Stimulated activated CD8-positive, alpha-beta memory T cell treated with anti-CD3 and anti-CD28 coated beads, Interleukin-15, amount 100 ng/mL, for 4 hours (primary cell): Measurements from ENCODE around the gene GDF15.
A peak's percentile ranks its signal among the peaks of the same experiment; 100 is the strongest.
"Not testable (repeated sequence)": the region's sequence is repeated elsewhere in the genome, so short reads cannot be mapped to it uniquely, and the experiment has no call there.

Source experiments
- DNase-seq, 2 donors: peaks; one replicate each; pipeline ENCODE4 v3.0.0-alpha.2; 2020; ENCODE audit warnings: low read depth in 2 of 2

The GDF15 gene

DNA sequence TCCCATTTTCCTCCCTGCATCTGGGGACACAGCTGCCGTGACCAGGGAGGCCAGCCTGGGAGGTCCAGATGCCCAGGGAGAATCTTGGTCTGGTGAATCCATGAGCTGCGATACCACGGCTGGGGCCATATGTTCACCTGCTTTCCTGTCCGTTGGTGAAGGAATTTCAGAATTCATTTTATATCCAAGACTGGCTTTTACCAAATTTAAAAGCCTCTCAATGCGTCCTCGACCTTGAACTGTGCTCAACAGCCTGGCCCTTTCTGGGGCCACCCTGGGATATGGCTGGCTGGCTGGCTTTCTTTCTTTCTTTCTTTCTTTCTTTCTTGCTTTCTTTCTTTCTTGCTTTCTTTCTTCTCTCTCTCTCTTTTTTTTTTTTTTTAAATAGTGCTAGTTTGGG lies 22.2 kb upstream of the GDF15 start:
- no peak for DNase-seq

DNA sequence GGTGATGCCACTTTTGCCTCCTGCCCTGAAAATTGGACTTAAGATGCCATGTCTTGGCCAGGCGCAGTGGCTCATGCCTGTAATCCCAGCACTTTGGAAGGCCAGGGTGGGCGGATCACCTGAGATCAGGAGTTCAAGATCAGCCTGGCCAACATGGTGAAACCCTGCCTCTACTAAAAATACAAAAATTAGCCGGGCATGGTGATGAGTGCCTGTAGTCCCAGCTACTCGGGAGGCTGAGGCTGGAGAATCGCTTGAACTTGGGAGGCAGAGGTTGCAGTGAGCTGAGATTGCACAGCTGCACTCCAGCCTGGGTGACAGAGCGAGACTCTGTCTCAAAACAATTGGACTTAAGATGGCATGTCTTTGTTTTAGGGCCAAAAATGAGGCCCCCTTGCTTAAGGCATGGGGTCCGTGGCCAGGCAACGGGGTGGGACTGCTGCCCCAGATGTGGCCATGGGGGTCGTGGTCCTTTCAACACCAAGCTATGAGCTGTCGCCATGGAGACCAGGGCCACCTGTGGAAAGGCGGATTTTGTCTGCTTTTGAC lies 21.6 kb upstream of the GDF15 start:
- not testable (repeated sequence) for DNase-seq

DNA sequence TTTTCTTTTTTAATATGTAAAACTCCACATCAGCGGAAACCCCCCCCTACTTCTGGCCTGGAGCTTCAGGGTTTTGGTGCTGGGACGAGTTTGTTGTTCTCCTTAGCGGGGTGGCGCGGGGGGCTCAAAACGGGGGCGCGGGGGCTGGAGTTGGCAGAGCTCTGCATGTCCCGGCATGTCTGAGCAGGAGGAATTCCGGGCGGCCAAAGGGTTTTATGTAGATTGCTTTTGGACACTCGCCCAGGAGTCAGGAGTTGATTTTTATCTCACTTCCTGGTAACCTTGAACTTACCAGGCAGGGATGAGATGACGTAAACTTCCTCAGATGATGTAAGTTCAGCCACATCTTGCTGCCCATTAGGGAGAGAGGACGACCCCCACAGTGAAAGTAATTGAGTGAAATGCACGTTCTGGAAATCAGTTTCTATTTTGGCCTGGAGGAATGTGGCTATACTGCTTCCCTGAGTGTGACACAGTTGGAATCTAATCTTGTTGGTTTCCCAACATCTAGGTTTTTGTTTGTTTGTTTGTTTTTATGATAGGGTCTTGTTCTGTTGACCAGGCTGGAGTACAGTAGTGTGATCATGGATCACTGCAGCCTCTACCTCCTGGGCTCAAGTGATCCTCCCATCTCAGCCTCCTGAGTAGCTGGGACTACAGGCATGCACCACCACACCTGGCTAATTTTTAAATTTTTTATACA lies 21.0 kb upstream of the GDF15 start:
- no peak for DNase-seq

DNA sequence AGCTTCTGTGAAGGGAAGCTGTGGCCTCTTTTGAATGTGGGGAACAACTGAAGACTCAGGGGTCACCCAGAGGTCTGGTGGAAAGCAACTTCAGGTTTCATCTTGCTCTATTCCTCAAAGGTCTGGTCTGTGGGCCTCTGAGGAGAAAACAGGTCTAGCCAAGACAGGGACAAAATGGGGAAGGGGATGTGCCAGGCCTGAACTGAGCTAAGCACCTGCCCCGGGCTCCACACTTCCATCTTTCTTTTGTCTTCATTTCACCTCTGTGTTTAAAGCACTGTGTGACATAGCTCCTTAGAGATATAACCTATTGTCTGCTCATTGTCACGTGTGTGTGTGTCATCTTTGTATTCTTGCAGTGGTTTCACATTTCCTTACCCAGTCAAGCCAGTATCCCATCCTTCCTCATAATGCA lies 19.9 kb upstream of the GDF15 start:
- no peak for DNase-seq

DNA sequence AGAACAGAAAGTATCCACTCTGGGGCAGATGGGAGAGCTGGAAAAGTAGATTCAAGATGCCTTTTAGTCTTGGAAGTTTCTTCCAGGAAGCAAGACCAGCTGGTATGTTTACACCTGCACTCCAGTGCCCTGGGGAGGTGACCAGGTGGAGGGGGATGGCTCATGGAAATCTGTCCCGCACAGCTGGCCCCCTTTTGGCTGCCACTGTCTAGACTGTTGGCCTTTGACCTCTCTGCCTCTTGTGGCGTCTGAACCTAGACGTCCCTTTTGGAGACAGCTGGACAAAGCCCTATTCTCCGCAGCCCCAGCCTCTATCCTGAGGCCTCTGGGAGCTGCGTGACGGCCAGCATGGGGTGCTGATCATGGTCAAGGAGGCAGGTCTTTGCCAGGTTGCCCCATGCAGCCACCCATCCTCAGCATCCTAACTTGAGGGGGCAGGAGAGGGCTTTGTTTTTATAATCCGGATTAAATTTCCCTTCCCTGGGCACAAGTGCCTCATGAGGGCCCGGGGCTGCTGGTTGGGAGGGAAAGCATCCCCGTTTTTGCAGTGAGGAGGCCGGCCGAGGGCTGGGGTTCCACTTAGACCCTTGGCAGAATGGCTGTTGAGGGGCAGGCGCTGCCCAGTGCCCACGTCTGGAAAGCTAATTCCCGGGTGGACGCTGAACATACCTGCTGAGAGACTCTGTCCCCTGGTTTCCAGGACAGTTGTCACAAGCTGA lies 17.3 kb upstream of the GDF15 start:
- DNase-seq: no peak

DNA sequence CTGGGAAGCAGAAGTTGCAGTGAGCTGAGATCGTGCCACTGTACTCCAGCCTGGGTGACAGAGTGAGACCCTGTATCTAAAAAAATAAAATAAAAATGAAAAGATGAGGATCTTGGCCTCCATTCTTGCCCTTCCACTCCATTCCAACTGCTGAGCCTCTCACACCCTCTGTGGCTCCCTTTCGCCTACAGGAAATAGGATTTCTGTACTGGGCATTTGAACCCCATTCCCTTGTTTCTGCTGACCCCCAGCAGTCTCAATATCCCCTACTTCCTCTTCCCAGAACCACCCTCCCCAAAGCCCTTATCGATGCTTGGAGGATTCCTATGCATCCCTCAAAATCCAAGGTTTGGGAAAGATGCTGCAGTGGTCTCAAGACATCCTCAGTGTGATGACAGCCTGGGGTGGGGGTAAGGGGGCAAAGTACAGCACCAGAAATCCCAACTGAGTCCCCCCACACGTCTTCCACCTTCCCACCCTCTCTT lies 12.5 kb upstream of the GDF15 start:
- no peak for DNase-seq

DNA sequence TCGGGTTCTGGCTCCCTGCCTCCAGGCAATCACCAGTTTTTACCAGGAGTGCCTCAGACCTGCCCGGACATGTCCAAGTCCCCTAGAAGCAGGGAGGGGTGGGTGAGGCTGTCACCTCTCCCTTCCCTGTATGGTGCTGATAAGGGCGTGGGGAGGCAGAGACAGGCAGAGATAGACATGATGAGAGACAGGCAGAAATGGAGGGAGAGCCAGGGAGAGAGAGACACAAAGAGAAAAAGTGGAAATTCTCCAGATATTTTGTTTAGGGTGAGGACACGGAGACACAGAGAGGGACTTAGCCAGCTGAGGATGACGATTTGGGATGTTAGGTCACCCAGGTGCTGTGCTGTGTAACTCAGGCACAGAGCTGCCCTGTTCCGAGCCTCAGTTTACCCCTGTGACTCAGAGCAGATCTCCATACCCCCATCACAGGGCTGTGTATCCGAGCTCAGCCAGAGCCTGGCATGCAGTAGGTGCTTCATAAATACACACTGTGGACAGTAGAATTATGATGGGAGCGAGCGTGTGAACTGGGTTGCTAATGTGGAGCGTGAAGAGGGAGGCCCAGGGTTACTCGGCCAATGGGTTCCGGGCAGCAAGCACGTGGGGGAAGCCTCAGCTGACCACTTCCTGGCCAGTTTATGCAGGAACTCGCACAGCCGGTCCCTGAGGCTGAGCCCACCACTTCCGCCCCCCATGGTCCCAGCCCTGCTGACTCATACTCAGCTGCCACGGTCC lies 11.9 kb upstream of the GDF15 start:
- peak; percentile 24 to 50 for DNase-seq

DNA sequence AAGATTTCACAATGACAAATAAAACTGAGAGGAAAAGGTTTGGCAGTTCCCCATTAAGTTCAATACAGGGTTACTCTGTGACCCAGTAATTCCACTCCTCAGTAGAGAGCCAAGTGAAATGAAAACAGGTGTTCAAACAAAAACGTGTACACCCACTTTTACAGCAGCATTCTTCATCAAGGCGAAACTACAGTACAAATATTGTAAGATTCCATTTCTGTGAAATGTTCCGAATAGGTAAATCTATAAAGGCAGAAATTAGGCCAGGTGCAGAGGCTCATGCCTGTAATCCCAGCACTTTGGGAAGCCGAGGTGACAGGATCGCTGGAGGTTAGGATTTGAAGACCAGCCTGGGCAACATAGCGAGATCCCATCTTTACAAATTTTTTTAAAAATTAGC lies 8.9 kb upstream of the GDF15 start:
- DNase-seq: no peak

DNA sequence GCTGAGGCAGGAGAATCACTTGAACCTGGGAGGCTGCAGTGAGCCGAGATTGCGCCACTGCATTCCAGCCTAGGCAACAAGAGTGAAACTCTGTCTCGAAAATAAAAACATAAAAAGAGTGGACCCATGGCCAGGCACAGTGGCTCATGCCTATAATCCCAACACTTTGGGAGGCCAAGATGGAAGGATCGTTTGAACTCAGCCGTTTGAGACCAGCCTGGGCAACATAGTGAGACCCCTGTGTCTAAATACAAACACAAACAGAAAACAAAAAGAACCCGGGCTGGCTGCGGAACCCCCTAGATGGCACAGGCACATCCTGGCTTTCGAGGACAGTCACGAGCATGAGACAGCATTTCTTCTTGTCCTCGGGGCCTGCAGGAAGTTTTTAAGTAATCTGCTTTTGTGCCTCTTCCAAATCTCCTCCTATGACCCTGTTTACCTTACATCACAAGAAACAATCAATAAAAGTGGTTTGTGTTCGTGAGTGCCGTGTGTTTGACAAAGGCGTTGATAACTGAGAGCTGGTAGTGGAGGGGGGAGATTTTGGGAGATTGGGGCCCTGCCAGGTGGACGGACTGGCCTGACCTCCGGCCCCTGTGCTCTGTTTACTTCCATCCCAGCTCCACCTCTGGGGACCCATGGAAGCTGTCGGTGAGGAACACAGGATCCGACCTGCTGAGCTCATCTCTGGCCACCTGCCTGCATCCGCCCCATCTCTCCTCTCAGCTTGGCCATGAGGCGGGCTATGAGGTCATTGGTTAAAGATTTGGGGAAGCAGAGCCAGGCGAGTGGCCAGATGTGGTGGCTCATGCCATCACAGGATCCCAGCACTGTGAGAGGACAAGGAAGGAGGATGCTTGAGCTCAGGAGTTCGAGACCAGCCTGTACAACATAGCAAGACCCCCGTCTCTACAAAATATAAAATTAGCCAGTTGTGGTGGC lies 5.9 kb upstream of the GDF15 start:
- no peak for DNase-seq

DNA sequence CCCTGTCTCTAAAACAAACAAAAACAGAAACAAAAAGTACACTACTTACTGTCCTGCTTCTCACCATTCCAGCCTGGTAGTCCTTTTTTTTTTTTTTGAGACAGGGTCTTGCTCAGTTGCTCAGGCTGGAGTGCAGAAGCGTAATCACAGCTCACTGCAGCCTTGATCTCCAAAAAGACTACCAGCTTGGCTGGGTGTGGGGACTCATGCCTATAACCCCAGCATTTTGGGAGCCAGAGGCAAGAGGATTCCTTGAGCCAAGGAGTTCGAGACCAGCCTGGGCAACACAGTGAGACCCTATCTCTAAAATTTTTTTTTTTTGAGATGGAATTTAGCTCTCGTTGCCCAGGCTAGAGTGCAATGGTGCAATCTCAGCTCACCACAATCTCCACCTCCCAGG lies 5.1 kb upstream of the GDF15 start:
- DNase-seq: no peak

DNA sequence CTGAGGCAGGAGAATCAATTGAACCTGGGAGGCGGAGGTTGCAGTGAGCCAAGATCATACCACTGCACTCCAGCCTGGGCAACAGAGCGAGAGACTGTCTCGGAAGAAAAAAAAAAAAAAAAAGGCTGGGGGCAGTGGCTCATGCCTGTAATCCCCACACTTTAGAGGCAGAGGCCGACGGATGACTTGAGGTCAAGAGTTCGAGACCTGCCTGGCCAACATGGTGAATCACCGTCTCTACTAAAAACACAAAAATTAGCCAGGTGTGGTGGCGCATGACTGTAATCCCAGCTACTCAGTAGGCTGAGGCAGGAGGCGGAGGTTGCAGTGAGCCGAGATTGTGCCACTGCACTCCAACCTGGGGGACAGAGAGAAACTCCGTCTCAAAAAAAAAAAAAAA lies 2.3 kb upstream of the GDF15 start:
- not testable (repeated sequence) for DNase-seq

DNA sequence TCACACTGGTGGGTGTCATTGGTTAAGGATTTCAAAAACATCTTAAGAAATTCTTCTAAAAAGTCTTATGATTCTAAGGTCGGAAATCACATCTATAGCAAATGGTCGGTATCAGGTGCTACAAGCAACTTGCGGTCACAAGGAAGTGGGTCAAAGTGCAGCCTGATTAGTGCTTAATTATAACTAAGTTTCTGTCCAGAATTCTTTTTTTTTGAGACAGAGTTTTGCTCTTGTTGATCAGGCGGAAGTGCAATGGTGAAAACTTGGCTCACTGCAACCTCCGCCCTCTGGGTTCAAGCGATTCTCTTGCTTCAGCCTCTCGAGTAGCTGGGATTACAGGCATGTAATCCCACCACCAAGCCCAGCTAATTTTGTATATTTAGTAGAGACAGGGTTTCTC lies 1.2 kb upstream of the GDF15 start:
- no peak for DNase-seq

DNA sequence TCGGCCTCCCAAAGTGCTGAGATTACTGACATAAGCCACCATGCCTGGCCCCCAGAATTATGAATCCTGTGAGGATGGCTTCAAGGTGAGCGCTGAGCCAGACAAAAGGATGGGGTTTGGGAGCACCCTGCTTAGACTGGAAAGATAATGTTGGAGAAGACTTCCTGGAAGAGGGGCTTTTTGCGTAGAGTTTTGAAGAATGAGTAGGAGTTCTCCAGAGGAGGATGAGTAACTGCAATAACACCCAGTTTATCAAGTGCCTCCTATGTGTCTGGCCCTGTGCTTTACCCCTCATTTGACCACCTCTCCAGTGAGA lies 641 bp upstream of the GDF15 start:
- no peak for DNase-seq

DNA sequence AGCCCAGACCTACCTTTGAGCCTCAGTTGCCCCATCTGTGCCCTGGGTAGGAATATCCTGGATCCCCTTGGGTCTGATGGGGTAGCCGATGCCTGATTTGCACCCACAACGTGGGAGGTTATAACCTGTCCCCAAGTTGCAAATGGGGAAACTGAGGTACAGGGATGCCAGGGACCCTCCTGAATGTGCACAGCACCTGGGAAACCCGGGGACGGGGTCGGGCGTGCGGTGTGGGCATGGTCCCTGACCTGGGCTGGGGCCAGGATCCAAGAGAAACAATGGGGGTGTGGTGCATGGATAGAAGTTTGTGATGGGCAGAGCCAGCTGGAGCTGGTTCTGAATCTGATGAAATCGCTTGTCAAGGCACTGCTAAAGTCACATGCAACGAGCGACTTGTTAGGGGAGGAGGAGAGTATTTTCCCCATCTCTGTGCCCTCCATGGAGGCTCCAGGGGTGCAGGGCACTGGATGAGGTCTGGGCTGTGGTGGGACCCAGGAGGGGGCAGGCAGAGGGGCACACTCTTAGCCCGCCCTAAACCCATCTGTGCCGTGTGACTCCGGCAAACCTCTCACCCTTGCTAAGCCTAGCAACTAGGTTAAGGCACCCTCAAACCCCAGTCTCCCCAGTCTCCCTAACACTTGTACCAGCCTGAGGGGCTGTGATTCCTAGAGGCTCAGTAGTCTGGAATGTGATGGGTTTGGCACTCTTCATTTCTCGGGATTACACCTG lies 749 bp downstream of the GDF15 start:
- DNase-seq: no peak

DNA sequence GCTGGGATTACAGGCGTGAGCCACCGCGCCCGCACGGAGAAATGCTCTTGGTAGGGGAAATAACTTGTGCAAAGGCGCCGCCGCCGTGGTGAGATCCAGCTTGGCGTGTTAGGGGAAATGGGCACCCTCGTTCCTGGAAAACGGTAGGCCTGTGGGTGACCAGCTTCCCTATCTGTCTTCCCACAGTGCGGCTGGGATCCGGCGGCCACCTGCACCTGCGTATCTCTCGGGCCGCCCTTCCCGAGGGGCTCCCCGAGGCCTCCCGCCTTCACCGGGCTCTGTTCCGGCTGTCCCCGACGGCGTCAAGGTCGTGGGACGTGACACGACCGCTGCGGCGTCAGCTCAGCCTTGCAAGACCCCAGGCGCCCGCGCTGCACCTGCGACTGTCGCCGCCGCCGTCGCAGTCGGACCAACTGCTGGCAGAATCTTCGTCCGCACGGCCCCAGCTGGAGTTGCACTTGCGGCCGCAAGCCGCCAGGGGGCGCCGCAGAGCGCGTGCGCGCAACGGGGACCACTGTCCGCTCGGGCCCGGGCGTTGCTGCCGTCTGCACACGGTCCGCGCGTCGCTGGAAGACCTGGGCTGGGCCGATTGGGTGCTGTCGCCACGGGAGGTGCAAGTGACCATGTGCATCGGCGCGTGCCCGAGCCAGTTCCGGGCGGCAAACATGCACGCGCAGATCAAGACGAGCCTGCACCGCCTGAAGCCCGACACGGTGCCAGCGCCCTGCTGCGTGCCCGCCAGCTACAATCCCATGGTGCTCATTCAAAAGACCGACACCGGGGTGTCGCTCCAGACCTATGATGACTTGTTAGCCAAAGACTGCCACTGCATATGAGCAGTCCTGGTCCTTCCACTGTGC lies 2.4 kb downstream of the GDF15 start:
- DNase-seq: peak; percentile 43 to 59

DNA sequence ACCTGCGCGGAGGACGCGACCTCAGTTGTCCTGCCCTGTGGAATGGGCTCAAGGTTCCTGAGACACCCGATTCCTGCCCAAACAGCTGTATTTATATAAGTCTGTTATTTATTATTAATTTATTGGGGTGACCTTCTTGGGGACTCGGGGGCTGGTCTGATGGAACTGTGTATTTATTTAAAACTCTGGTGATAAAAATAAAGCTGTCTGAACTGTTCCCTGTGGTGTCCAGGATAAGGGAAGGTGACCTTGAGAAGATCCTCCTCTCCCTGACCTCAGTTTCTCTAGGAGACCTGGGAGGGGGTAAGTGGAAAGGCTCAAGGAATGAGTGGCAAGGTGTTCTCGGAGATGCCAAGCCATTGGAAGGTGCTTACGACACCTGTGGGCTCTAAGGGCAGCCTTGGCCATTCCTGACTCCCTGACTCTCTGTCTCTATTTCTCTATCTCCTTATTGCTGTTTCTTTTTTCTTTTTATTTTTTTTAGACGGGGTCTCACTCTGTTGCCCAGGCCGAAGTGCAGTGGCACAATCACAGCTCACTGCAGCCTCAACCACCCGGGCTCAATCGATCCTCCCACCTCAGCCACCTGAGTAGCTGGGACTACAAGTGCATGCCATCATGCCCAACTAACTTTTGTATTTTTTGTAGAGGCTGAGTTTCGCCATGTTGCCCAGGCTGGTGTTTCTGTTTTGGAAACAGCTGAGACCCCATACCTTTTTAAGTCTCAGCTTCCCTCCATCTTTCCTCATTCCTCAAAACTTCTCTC lies 3.2 kb downstream of the GDF15 start:
- DNase-seq: no peak

DNA sequence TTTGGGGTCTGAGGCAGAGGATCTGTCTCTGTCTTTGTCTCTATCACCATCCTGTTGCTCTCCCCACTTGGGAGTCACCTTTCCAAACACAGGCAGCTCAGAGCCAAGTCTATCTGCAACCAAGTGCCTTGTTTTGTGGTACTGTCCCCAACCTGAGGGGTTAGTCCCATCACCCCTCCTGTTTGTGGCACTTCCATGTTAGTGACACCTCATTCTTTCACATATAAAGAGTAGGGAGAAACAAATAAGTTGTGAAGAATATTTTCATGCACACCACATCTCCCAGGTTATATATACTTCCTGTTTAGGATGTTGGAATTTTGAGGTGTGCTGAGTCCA lies 3.7 kb downstream of the GDF15 start:
- DNase-seq: no peak

DNA sequence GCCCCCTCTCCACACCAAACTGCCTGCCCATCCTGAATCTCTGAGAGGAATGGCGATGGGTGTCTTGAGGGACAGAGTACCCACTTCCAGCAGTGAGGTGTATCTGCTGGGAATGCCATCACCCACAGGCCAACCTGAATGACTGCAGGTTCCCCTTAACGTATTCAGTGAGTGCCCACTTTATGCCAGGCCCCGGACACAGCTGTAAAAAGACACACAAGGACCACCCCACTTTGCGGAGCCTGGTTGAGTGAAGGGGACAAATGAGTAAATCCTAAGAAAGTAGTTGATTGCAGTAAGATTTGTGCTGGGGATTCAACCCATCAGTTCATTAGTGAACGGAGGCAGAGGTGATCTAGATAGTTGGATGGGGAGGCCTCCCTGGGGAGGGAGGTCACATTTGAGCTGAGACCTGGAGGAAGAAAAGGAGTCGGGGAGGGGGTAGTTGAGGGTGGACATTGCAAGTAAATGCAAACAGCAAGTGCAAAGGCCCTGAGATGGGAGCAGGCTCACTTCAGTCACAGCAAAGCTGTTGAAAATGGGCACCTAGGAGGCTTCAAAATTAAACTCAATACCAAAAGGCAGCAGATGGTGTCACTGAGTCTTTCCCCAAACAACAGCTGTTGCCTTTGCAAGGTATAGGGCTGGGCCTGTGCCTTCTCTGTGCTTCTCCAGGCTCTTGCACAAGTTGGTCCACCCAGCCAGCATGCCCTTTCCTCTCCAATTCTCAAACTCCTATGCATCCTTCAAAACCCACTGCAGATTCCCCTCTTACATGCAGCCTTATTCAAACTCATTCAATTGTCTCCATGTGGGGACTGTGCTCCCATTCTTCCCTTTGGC lies 4.3 kb downstream of the GDF15 start:
- DNase-seq: no peak
